K562 (cell line): ENCODE data around the gene RNF40. TPM values are rescaled to one million over a fixed set of nuclear protein-coding genes. Genes with fewer than 3 reads are reported as not detected.
A peak's percentile ranks its signal among the peaks of the same experiment; 100 is the strongest.

Experiments
- ATAC-seq: fragments of 200-7000 bp; cut with Tn5 transposase; 3 replicates; pipeline ENCODE4 v1.9.1; 2020; ENCODE audit warnings: moderate library complexity
- BruUV-seq: library from RNA; stranded (reverse); fragments of 400-500 nt; replicated peaks from 2 replicates; lab custom pipeline; 2021; lab: Mats Ljungman, UMichigan
- CTCF ChIA-PET: fragments of 300-600 bp; formaldehyde crosslinking; extraction: SDS; loops from one replicate; lab custom pipeline; 2021; ENCODE audit warnings: low intra/inter-chr PET ratio; lab: Yijun Ruan, JAX
- POLR2A ChIA-PET: fragments of 300-600, 350-650 bp; sonication (Branson Sonifier 250); formaldehyde crosslinking; extraction: SDS; loops from one replicate; lab custom pipeline; 2021; ENCODE audit warnings: antibody characterized with exemption, inconsistent platforms; lab: Yijun Ruan, JAX
- DNase-seq, 4 experiments: peaks; one replicate each; pipeline versions ENCODE4 v3.0.0 to v3.0.0-alpha.2; 2011 to 2018; ENCODE audit warnings: low spot score in 3 of 4, mixed read lengths in 3 of 4; ENCODE audit errors: extremely low read depth in 1 of 4
- FAIRE-seq: peaks from 2 replicates; lab custom pipeline; 2011; peaks lifted over from hg19 to GRCh38; lab: Jason Lieb, UNC
- H2AFZ ChIP-seq: 2 replicates; pipeline ENCODE4 v1.6.0; 2011; ENCODE audit warnings: low read depth, low read length, control low read depth, inconsistent platforms
- H3K27ac ChIP-seq: fragments of 200-600 bp; 3 replicates; pipeline ENCODE4 v1.8.0; 2011; ENCODE audit warnings: low read depth, mild to moderate bottlenecking, control low read depth, inconsistent platforms, low read length, moderate library complexity, mixed read lengths; ENCODE audit errors: extremely low read depth
- H3K27me3 ChIP-seq, 2 experiments: fragments of 300-600 bp in 1 of 2; 2 replicates in 1 of 2; 3 replicates in 1 of 2; pipeline versions ENCODE4 v1.6.0 to v1.8.0; 2011; ENCODE audit warnings: inconsistent platforms in 2 of 2, low read length in 2 of 2, mild to moderate bottlenecking in 1 of 2, mixed read lengths in 1 of 2, moderate library complexity in 1 of 2; ENCODE audit not compliant: control insufficient read depth in 2 of 2, insufficient read depth in 2 of 2
- H3K36me3 ChIP-seq: fragments of 300-600 bp; 3 replicates; pipeline ENCODE4 v1.8.0; 2011; ENCODE audit warnings: mild to moderate bottlenecking, low read length, inconsistent platforms; ENCODE audit not compliant: control insufficient read depth, insufficient read depth
- H3K4me1 ChIP-seq, 2 experiments: fragments of 200-600 bp in 1 of 2; replicated peaks in 1 of 2; 2 replicates in 1 of 2; 3 replicates in 1 of 2; pipeline versions ENCODE4 v1.5.1 to v1.8.0; 2011; ENCODE audit warnings: inconsistent platforms in 2 of 2, low read length in 2 of 2, mild to moderate bottlenecking in 1 of 2, mixed read lengths in 1 of 2, moderate library complexity in 1 of 2; ENCODE audit not compliant: control insufficient read depth in 2 of 2, insufficient read depth in 2 of 2
- H3K4me2 ChIP-seq: 2 replicates; pipeline ENCODE4 v1.6.1; 2011; ENCODE audit warnings: low read length, control low read depth, inconsistent platforms, mixed read lengths; ENCODE audit not compliant: insufficient read depth
- H3K4me3 ChIP-seq: fragments of 200-600 bp; sonication (generic), shearing (Covaris generic); 2 replicates; pipeline ENCODE4 v1.5.1; 2016; ENCODE audit warnings: control low read depth, inconsistent platforms
- H3K79me2 ChIP-seq: fragments of 200-600 bp; 3 replicates; pipeline ENCODE4 v1.8.0; 2011; ENCODE audit warnings: low read length, inconsistent platforms; ENCODE audit not compliant: control insufficient read depth, insufficient read depth
- H3K9ac ChIP-seq, 2 experiments: 2 replicates each; pipeline versions ENCODE4 v1.6.0 to v1.6.1; 2011; ENCODE audit warnings: low read depth in 2 of 2, low read length in 2 of 2, control low read depth in 1 of 2, inconsistent platforms in 1 of 2, mild to moderate bottlenecking in 1 of 2, mixed read lengths in 1 of 2; ENCODE audit not compliant: insufficient read depth in 1 of 2
- H3K9me1 ChIP-seq: one replicate; pipeline ENCODE4 v1.6.0; 2011; ENCODE audit warnings: inconsistent platforms, mild to moderate bottlenecking, low read length, moderate library complexity; ENCODE audit not compliant: control insufficient read depth, insufficient read depth
- H3K9me3 ChIP-seq: replicated peaks from 2 replicates; pipeline ENCODE4 v1.5.1; 2011; ENCODE audit warnings: low read depth, low read length, inconsistent platforms; ENCODE audit not compliant: control insufficient read depth, insufficient read depth
- H4K20me1 ChIP-seq: replicated peaks from 2 replicates; pipeline ENCODE4 v1.6.1; 2011; ENCODE audit warnings: low read length, inconsistent platforms, mixed read lengths; ENCODE audit not compliant: control insufficient read depth, insufficient read depth
- NUFIP1 ChIP-seq: fragments of 450-650 bp; IDR thresholded peaks from 2 replicates; pipeline ENCODE4 v1.6.1; 2018; ENCODE audit not compliant: partially characterized antibody
- PKNOX1 ChIP-seq: fragments of 450-650 bp; IDR thresholded peaks from 2 replicates; pipeline ENCODE4 v1.6.1; 2016
- POLR2G ChIP-seq: fragments of 200-400 bp; formaldehyde crosslinking; IDR thresholded peaks from 2 replicates; pipeline ENCODE4 v1.6.1; 2017; ENCODE audit warnings: low read depth, mild to moderate bottlenecking, antibody characterized with exemption, low read length, moderate library complexity
- RBFOX2 ChIP-seq: fragments of 200-400 bp; formaldehyde crosslinking; IDR thresholded peaks from 2 replicates; pipeline ENCODE4 v1.6.1; 2017; ENCODE audit warnings: low read depth, mild to moderate bottlenecking, low read length, moderate library complexity
- ZBTB33 ChIP-seq: sonication (generic); formaldehyde crosslinking; IDR thresholded peaks from 2 replicates; pipeline ENCODE4 v1.8.1; 2023; ENCODE audit warnings: mild to moderate bottlenecking, missing genetic modification reagents
- WGBS: fragments of 100-300 bp; shearing (Covaris generic); methylation state at CpG from one replicate; pipeline ENCODE4 v1.1.6; 2016; ENCODE audit warnings: low coverage, mixed read lengths; ENCODE audit not compliant: insufficient coverage; ENCODE audit errors: missing lambda C conversion rate; 5-methylcytosine and 5-hydroxymethylcytosine counted together
- in situ Hi-C: fragments of 300-500 bp; cut with MboI; formaldehyde crosslinking; loops from 4 replicates; pipeline ENCODE4 v1.15.0; 2018; ENCODE audit warnings: inconsistent platforms, mixed read lengths
- intact Hi-C: fragments of 100-400 bp; cut with micrococcal nuclease; formaldehyde crosslinking; loops from 2 replicates; pipeline ENCODE4 v1.14.2; 2022
- polyA plus RNA-seq, 8 experiments: library from polyadenylated mRNA; depleted of rRNA in 4 of 8; stranded (reverse) in 5 of 8; unstranded in 3 of 8; fragments of >200 nt; fragmentation: Nextera tagmentation in 2 of 8; fragmentation: Illumina TruSeq in 1 of 8; extraction: Ambion mirVana in 2 of 8; extraction: Trizol in 1 of 8; gene quantifications; 2 replicates each; pipeline versions ENCODE4 v1.2.1 to v1.2.3, GENCODE V29; 2011 to 2014; ENCODE audit warnings: inconsistent platforms in 1 of 8, missing spikeins in 1 of 8
- total RNA-seq, 7 experiments: library from RNA; depleted of rRNA in 6 of 7; stranded (reverse); fragments of >200 nt in 6 of 7; fragmentation: Illumina TruSeq in 2 of 7; extraction: Trizol in 2 of 7; gene quantifications; 2 replicates each; pipeline versions ENCODE4 v1.2.1 to v1.2.3, GENCODE V29; 2011 to 2021; ENCODE audit warnings: low replicate concordance in 1 of 7
- TF ChIP-seq, protein P1 (sequence below): fragments of 200-600 bp; sonication (generic); IDR thresholded peaks from one replicate; pipeline ENCODE4 v1.6.1; 2012; ENCODE audit warnings: mild to moderate bottlenecking, low read depth, low read length, inconsistent platforms

Gene RNF40
- total and polyA plus RNA-seq, 9 of the 15 experiments (the other 6 are each of a cell fraction or from before 2014, with no cell fraction given): 6.2 to 129 (median 81.5) TPM

DNA sequence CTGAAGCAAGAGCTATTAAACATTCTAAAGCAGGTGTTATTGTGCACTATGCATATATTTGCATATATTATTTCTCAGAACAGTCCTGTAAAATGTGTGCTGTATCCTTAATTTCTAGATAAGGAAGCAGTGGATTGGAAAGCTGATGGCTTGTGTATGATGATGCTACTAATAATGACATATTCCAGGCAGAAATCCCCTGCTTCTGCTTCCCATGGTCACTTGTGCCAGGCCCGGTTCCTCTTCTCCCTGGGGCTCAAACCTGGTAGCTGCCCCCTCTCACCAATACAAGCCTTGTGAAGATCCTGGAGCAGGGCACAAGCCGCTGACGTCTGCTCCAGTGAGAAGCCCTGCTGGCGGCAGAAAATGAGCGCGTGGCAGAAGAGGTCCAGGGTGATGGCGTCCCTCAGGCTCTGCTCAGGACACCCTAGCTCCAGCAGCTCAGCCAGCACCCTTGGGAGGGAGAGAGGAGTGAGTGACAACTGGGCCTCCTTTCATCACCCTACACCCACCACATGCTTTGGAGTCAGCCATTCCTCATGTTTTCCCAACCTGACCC is 2.0 kb upstream of the RNF40 start:
- H3K9me1 ChIP-seq: no peaks in the 10 kb centered on the region
- no peak for FAIRE-seq
- no TSS peak for BruUV-seq
- WGBS: 85% methylated on average over 7 of the region's 7 CpGs
- H2AFZ ChIP-seq: no peak overlapping the region
- H3K4me3 ChIP-seq: peak overlapping the region; percentile 88; the same call in 1 of the 2 replicates
- H3K36me3 ChIP-seq: peaks cover 72% of the 10 kb centered on the region
- ChIA-PET POLR2A (interaction anchor here (0.7 to 3.7 kb wide), 5 partner anchors 7 to 141 kb away, joined by 3 to 28 read pairs (median 7); partner anchors contain the start of gene PHKG2), CTCF (no interaction called here)
- H3K4me2 ChIP-seq: peak overlapping the region; percentile 94
- TF ChIP-seq PKNOX1 (peak; percentile 44), POLR2G (peak; percentile 41; the same call in 1 of the 2 replicates), NUFIP1 (no peak), ZBTB33 (peak; percentile 31; the same call in 1 of the 2 replicates), RBFOX2 (peak; percentile 35; the same call in 1 of the 2 replicates)
- TF ChIP-seq, protein P1, sequence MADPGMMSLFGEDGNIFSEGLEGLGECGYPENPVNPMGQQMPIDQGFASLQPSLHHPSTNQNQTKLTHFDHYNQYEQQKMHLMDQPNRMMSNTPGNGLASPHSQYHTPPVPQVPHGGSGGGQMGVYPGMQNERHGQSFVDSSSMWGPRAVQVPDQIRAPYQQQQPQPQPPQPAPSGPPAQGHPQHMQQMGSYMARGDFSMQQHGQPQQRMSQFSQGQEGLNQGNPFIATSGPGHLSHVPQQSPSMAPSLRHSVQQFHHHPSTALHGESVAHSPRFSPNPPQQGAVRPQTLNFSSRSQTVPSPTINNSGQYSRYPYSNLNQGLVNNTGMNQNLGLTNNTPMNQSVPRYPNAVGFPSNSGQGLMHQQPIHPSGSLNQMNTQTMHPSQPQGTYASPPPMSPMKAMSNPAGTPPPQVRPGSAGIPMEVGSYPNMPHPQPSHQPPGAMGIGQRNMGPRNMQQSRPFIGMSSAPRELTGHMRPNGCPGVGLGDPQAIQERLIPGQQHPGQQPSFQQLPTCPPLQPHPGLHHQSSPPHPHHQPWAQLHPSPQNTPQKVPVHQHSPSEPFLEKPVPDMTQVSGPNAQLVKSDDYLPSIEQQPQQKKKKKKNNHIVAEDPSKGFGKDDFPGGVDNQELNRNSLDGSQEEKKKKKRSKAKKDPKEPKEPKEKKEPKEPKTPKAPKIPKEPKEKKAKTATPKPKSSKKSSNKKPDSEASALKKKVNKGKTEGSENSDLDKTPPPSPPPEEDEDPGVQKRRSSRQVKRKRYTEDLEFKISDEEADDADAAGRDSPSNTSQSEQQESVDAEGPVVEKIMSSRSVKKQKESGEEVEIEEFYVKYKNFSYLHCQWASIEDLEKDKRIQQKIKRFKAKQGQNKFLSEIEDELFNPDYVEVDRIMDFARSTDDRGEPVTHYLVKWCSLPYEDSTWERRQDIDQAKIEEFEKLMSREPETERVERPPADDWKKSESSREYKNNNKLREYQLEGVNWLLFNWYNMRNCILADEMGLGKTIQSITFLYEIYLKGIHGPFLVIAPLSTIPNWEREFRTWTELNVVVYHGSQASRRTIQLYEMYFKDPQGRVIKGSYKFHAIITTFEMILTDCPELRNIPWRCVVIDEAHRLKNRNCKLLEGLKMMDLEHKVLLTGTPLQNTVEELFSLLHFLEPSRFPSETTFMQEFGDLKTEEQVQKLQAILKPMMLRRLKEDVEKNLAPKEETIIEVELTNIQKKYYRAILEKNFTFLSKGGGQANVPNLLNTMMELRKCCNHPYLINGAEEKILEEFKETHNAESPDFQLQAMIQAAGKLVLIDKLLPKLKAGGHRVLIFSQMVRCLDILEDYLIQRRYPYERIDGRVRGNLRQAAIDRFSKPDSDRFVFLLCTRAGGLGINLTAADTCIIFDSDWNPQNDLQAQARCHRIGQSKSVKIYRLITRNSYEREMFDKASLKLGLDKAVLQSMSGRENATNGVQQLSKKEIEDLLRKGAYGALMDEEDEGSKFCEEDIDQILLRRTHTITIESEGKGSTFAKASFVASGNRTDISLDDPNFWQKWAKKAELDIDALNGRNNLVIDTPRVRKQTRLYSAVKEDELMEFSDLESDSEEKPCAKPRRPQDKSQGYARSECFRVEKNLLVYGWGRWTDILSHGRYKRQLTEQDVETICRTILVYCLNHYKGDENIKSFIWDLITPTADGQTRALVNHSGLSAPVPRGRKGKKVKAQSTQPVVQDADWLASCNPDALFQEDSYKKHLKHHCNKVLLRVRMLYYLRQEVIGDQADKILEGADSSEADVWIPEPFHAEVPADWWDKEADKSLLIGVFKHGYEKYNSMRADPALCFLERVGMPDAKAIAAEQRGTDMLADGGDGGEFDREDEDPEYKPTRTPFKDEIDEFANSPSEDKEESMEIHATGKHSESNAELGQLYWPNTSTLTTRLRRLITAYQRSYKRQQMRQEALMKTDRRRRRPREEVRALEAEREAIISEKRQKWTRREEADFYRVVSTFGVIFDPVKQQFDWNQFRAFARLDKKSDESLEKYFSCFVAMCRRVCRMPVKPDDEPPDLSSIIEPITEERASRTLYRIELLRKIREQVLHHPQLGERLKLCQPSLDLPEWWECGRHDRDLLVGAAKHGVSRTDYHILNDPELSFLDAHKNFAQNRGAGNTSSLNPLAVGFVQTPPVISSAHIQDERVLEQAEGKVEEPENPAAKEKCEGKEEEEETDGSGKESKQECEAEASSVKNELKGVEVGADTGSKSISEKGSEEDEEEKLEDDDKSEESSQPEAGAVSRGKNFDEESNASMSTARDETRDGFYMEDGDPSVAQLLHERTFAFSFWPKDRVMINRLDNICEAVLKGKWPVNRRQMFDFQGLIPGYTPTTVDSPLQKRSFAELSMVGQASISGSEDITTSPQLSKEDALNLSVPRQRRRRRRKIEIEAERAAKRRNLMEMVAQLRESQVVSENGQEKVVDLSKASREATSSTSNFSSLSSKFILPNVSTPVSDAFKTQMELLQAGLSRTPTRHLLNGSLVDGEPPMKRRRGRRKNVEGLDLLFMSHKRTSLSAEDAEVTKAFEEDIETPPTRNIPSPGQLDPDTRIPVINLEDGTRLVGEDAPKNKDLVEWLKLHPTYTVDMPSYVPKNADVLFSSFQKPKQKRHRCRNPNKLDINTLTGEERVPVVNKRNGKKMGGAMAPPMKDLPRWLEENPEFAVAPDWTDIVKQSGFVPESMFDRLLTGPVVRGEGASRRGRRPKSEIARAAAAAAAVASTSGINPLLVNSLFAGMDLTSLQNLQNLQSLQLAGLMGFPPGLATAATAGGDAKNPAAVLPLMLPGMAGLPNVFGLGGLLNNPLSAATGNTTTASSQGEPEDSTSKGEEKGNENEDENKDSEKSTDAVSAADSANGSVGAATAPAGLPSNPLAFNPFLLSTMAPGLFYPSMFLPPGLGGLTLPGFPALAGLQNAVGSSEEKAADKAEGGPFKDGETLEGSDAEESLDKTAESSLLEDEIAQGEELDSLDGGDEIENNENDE: no peak
- 0 out of 3 replicates have a peak overlapping the region, but pooled peaks have one; percentile 54 for H3K27ac ChIP-seq
- H3K27me3 ChIP-seq: no peaks in the 10 kb centered on the region
- no peak for ATAC-seq
- in situ Hi-C loops (no loop called here), intact Hi-C loops (loop anchor here (5.0 kb wide), 1 partner anchor 52 kb away; no protein-coding TSS in a partner anchor)
- H3K9ac ChIP-seq: peak overlapping the region in 1 of 2 experiments; percentile 95; a peak in 1 of 4 replicates
- DNase-seq: no peak
- peaks cover 19 to 40% of the 10 kb centered on the region in 2 experiments; a peak in 4 of 5 replicates for H3K4me1 ChIP-seq
- peaks cover 42% of the 10 kb centered on the region for H3K79me2 ChIP-seq
- H4K20me1 ChIP-seq: no peaks in the 10 kb centered on the region
- H3K9me3 ChIP-seq: no peaks in the 10 kb centered on the region
